Coronary artery (tissue), 2 donors: ENCODE results near the gene GPR65.

Source experiments
- DNase-seq: peaks from one replicate; pipeline ENCODE4 v3.0.0-alpha.2; 2017; ENCODE audit warnings: low spot score
- H3K27ac ChIP-seq, 2 donors: fragments of 200-600 bp; sonication (generic); one replicate each; pipeline ENCODE4 v1.5.1; 2016 to 2019
- H3K4me3 ChIP-seq: fragments of 200-600 bp; sonication (generic); 2 replicates; pipeline ENCODE4 v1.5.1; 2016; ENCODE audit warnings: mild to moderate bottlenecking, moderate library complexity
- CTCF ChIP-seq: fragments of 200-600 bp; sonication (generic); IDR thresholded peaks from one replicate; pipeline ENCODE4 v1.5.1; 2019; ENCODE audit warnings: antibody characterized with exemption

GPR65 gene

GRCh38 chr14:88044776-88045446, 40.0 kb downstream of the GPR65 start:
- DNase-seq: no peak
- TF ChIP-seq CTCF: no peak
- no peak overlapping the region for H3K4me3 ChIP-seq
- peak overlapping the region in 1 of 2 donors; percentile 21 for H3K27ac ChIP-seq

GRCh38 chr14:88045705-88046104, 40.8 kb downstream of the GPR65 start:
- no peak overlapping the region for H3K27ac ChIP-seq
- no peak for TF ChIP-seq CTCF
- DNase-seq: no peak
- no peak overlapping the region for H3K4me3 ChIP-seq

GRCh38 chr14:88048351-88048750, 43.4 kb downstream of the GPR65 start:
- TF ChIP-seq CTCF: no peak
- Histone ChIP-seq H3K27ac (peak overlapping the region in 1 of 2 donors; percentile 56), H3K4me3 (no peak overlapping the region)
- DNase-seq: no peak

- Histone ChIP-seq H3K27ac (peak overlapping the region in 1 of 2 donors; percentile 56), H3K4me3 (no peak overlapping the region)
- no peak for DNase-seq
- TF ChIP-seq CTCF: no peak
Observed at GRCh38 chr14:88049266-88049665, 44.3 kb downstream of the GPR65 start.

- Histone ChIP-seq H3K4me3 (no peak overlapping the region), H3K27ac (no peak overlapping the region)
- no peak for DNase-seq
- no peak for TF ChIP-seq CTCF
Observed at GRCh38 chr14:88049936-88050335, 45.0 kb downstream of the GPR65 start.

GRCh38 chr14:88060576-88060975, 55.6 kb downstream of the GPR65 start:
- TF ChIP-seq CTCF: no peak
- H3K27ac ChIP-seq: no peak overlapping the region
- H3K4me3 ChIP-seq: no peak overlapping the region
- DNase-seq: no peak

GRCh38 chr14:88063811-88064210, 58.9 kb downstream of the GPR65 start:
- no peak for TF ChIP-seq CTCF
- Histone ChIP-seq H3K4me3 (no peak overlapping the region), H3K27ac (no peak overlapping the region)
- DNase-seq: no peak
